GM21423 (cell line): ENCODE data around the gene L1TD1.
"Not testable (repeated sequence)": the region's sequence is repeated elsewhere in the genome, so short reads cannot be mapped to it uniquely, and the experiment has no call there.

Source experiments
- ATAC-seq: cut with Tn5 transposase; IDR thresholded peaks from one replicate; pipeline ENCODE4 v1.9.1; 2021; ENCODE audit warnings: mild to moderate bottlenecking, moderate library complexity; ENCODE audit not compliant: unreplicated experiment

L1TD1 gene

GRCh38 chr1:62196086-62196690, 1.5 kb downstream of the L1TD1 start:
- no peak for ATAC-seq

DNA sequence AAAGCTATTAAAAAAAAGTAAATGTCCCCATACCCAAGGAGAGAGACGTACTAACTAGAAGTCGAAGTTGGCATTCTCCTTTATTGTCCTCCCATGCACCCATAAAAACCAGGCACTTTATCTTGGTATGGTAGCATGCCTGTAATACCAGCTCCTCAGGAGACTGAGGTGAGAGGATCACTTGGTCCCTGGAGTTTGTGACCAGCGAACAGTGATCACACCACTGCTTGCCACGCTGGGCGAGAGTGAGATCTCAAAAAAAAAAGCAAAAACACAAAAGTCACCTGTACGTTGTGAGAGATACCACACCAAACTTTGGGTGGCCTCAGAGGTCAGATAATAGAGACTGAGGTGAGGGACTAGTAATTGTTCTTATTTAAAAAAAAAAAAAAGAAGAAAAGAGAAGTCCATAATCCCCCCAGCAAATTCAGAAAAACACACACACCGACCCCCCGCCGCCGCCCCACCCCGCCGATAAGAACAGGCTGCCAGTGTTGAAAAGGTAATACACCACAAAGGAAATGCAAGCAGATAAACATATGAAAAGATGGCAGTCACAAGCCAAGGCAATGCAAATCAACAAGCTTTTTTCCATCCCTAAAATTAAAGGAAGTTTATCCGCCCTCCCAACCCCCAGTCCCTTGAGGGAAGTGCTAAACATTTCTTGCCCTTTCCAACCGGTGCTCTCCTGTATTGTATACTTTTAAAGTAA, 3.6 kb downstream of the L1TD1 start:
- no peak for ATAC-seq

DNA sequence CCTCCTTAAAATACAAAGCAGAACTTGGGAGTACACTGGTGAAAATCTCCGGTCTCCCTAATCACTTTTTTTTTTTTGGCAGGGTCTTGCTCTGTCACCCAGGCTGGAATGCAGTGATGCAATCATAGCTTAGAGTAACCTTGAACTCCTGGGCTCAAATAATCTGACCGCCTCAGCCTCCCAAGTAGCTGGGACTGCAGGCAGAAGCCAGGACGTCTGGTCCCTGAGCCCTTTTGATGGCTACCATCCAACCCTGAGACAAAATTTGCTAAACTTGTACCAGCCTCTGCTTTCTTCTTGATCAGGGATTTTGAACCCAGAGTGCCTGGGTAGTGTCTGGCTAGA, 4.1 kb downstream of the L1TD1 start:
- ATAC-seq, result no peak

GRCh38 chr1:62207187-62207586, 12.5 kb downstream of the L1TD1 start:
- ATAC-seq, result no peak

DNA sequence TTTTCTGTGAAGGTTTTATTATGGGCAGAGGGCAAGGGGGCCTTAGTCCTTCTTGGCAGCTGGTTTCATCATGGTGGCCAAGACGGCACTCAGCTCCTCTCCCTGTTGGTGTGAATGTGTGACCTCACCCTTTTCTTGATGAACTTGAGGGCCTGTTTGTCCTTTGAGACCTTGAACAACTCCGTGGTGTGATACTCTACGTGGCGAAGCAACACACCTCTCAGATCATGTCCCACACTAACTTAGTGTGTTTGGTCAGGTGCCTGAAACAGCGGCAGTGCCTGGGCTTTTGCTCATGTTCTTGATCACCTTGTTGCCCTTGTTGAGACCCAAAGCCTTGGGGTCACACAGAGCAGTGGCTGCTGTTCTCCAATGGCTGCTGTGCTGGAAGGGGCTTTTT, 13.4 kb downstream of the L1TD1 start:
- no peak for ATAC-seq

GRCh38 chr1:62208970-62209369, 14.3 kb downstream of the L1TD1 start:
- no peak for ATAC-seq

GRCh38 chr1:62209931-62210595, 15.4 kb downstream of the L1TD1 start:
- ATAC-seq, result no peak

- ATAC-seq, result no peak
Observed at GRCh38 chr1:62210960-62211359, 16.3 kb downstream of the L1TD1 start.

- ATAC-seq, result no peak
Observed at GRCh38 chr1:62212411-62212810, 17.8 kb downstream of the L1TD1 start.

GRCh38 chr1:62213075-62213914, 18.6 kb downstream of the L1TD1 start:
- ATAC-seq, result no peak

DNA sequence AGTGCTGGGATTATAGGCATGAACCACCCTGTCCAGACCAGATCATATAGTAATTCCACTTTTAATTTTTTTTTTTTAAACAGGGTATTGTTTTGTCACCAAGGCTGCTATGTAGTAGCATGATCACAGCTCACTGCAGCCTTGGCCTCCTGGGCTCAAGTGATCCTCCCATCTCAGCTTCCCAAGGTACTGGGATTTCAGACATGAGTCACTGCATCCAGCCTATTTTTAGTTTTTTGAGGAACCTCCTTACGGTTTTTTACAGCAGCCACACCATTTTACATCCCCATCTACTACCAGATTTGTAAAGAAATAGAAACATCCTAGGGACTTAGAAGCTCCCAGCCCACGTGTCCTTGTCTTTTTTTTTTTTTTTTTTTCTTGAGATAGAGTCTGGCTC, 24.0 kb downstream of the L1TD1 start:
- ATAC-seq, result no peak

GRCh38 chr1:62220456-62220855, 25.8 kb downstream of the L1TD1 start:
- not testable (repeated sequence) for ATAC-seq

- no peak for ATAC-seq
Observed at GRCh38 chr1:62221171-62221570, 26.5 kb downstream of the L1TD1 start.

DNA sequence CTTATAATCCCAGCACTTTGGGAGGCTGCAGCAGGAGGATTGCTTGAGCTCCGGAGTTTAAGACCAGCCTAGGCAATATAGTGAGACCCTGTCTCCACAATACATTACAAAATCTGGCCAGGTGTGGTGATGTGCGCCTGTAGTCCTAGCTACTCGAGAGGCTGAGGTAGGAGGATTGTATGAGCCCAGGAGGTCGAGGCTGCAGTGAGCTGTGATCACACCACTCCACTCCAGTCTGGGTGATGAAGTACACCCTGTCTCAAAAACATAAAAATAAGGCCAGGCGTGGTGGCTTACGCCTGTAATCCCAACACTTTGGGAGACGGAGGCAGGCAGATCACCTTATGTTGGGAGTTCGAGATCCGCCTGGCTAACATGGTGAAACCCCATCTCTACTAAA, 27.7 kb downstream of the L1TD1 start:
- ATAC-seq, result no peak

DNA sequence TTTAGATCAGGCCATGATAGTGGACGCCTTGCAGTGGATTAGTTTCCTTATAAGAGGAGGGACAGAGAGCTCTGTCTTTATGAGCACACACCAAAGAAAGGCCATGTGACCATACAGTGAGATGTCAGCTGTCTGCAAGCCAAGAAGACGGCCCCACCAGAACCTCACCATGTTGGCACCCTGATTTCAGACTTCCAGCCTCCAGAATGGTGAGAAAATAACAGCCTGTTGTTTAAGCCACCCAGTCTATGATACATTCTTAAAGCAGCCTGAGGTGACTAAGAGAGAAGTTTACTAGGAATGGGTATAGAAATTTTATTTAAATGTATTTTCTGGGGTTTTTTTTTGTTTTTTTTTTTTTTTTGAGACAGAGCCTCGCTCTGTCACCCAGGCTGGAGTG, 29.5 kb downstream of the L1TD1 start:
- no peak for ATAC-seq

DNA sequence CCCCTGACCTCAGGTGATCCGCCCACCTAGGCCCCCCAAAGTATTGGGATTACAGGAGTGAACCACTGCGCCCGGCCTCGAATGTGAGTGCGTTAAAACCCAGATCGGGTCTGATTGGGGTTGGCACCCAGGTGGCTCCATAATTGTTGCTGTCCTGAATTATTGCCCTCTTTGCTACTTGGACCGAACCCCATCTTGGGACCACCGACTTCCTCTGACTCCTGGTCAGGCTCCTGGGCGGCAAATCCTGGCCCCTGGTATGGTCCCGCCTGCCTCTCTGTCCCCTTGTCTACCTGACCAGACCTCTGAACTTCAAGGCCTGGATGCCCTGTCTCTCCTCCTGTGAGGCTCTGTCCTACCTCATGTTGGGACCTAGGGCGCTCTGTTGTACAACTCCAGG, 32.8 kb downstream of the L1TD1 start:
- no peak for ATAC-seq

- no peak for ATAC-seq
Observed at GRCh38 chr1:62228136-62228882, 33.7 kb downstream of the L1TD1 start.

- ATAC-seq, result no peak
Observed at GRCh38 chr1:62228883-62229187, 34.2 kb downstream of the L1TD1 start.

DNA sequence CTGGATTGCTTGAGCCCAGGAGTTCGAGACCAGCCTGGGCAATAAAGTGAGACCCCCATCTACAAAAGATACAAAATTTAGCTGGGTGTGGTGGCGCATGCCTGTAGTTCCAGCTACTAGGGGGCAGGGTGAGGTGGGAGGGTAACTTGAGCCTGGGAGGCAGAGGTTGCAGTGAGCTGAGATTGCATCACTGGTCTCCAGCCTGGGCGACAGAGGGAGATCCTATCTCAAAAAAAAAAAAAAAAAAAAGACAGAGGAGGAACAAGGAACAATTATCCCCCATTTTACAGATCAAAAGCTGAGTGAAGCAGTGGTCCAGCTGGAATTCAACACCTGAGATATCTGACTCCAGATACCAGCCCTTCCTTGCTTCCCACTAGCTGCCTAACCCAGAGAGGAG, 34.8 kb downstream of the L1TD1 start:
- no peak for ATAC-seq

DNA sequence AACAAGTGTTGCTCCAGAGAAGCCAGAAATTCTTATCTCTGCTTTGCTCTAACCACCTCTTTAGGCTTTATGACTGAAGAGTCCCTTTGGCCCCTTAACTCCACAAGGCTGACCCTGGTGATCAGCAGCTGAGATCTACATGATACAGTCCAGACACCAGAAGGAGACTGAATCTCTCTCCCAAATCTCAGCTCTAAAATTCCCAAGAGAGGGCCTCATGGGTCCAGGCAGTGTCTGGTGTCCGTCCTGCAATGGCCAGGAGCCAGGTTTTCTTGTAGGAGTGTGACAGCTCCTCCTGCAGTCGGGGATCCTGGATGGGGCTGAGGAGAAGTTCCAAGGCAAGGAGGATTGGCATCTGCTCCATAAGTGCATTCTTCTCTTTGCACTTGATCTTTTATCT, 35.3 kb downstream of the L1TD1 start:
- no peak for ATAC-seq

- ATAC-seq, result no peak
Observed at GRCh38 chr1:62230718-62231117, 36.1 kb downstream of the L1TD1 start.
